HG03439 (cell line): ENCODE results near the gene KCNH8.

Source experiments
- ATAC-seq: cut with Tn5 transposase; IDR thresholded peaks from one replicate; pipeline ENCODE4 v1.9.1; 2021; ENCODE audit warnings: mild to moderate bottlenecking, moderate library complexity; ENCODE audit not compliant: unreplicated experiment

KCNH8 gene

GRCh38 chr3:19248143-19248542 lies 99.8 kb downstream of the KCNH8 start:
- peak; percentile 76 for ATAC-seq

GRCh38 chr3:19248767-19249166 lies 100.5 kb downstream of the KCNH8 start:
- ATAC-seq, result no peak

GRCh38 chr3:19250959-19251610 lies 102.8 kb downstream of the KCNH8 start:
- no peak for ATAC-seq

GRCh38 chr3:19254189-19254588 lies 105.9 kb downstream of the KCNH8 start:
- no peak for ATAC-seq

GRCh38 chr3:19254784-19255338 lies 106.6 kb downstream of the KCNH8 start:
- no peak for ATAC-seq

- ATAC-seq, result no peak
Observed at GRCh38 chr3:19256313-19256712, 108.0 kb downstream of the KCNH8 start.

GRCh38 chr3:19263606-19264005 lies 115.3 kb downstream of the KCNH8 start:
- no peak for ATAC-seq

GRCh38 chr3:19264424-19264823 lies 116.1 kb downstream of the KCNH8 start:
- no peak for ATAC-seq

GRCh38 chr3:19267040-19267439 lies 118.7 kb downstream of the KCNH8 start:
- ATAC-seq, result no peak

GRCh38 chr3:19270481-19270880 lies 122.2 kb downstream of the KCNH8 start:
- ATAC-seq, result no peak

GRCh38 chr3:19272296-19272695 lies 124.0 kb downstream of the KCNH8 start:
- no peak for ATAC-seq

- no peak for ATAC-seq
Observed at GRCh38 chr3:19273091-19273490, 124.8 kb downstream of the KCNH8 start.

GRCh38 chr3:19274576-19274975 lies 126.3 kb downstream of the KCNH8 start:
- no peak for ATAC-seq

GRCh38 chr3:19284974-19285373 lies 136.7 kb downstream of the KCNH8 start:
- no peak for ATAC-seq

GRCh38 chr3:19293295-19293694 lies 145.0 kb downstream of the KCNH8 start:
- ATAC-seq, result no peak

- ATAC-seq, result no peak
Observed at GRCh38 chr3:19295208-19295607, 146.9 kb downstream of the KCNH8 start.

GRCh38 chr3:19331931-19332330 lies 183.6 kb downstream of the KCNH8 start:
- ATAC-seq, result no peak

- ATAC-seq, result no peak
Observed at GRCh38 chr3:19334120-19334519, 185.8 kb downstream of the KCNH8 start.

- no peak for ATAC-seq
Observed at GRCh38 chr3:19338769-19339168, 190.5 kb downstream of the KCNH8 start.

GRCh38 chr3:19342389-19342788 lies 194.1 kb downstream of the KCNH8 start:
- ATAC-seq, result no peak

- no peak for ATAC-seq
Observed at GRCh38 chr3:19346759-19347158, 198.4 kb downstream of the KCNH8 start.

- no peak for ATAC-seq
Observed at GRCh38 chr3:19347671-19348070, 199.4 kb downstream of the KCNH8 start.

- ATAC-seq, result no peak
Observed at GRCh38 chr3:19348500-19348899, 200.2 kb downstream of the KCNH8 start.
